ENCODE data around the gene POU2F2.
"Not testable (repeated sequence)": the region's sequence is repeated elsewhere in the genome, so short reads cannot be mapped to it uniquely, and the experiment has no call there.

Gene POU2F2

GRCh38 chr19:42053037-42053935, 79.0 kb downstream of the POU2F2 start:
- DNase-seq: no peak

GRCh38 chr19:42052241-42052863, 79.9 kb downstream of the POU2F2 start:
- DNase-seq: no peak

- DNase-seq: no peak
These were observed 80.8 kb downstream of the POU2F2 start for GRCh38 chr19:42051166-42052115.

GRCh38 chr19:42048992-42049391, 83.3 kb downstream of the POU2F2 start:
- no peak for DNase-seq

GRCh38 chr19:42045575-42045974, 86.7 kb downstream of the POU2F2 start:
- no peak for DNase-seq

- DNase-seq: no peak
These were observed 89.6 kb downstream of the POU2F2 start for GRCh38 chr19:42042455-42043170.

- not testable (repeated sequence) for DNase-seq
These were observed 91.8 kb downstream of the POU2F2 start for GRCh38 chr19:42040491-42040890.

GRCh38 chr19:42040031-42040430, 92.2 kb downstream of the POU2F2 start:
- no peak for DNase-seq

GRCh38 chr19:42038666-42039065, 93.6 kb downstream of the POU2F2 start:
- DNase-seq: no peak

- DNase-seq: no peak
These were observed 94.6 kb downstream of the POU2F2 start for GRCh38 chr19:42037649-42038048.
